ENCODE data around the gene LCN9. TPM values are rescaled to one million over a fixed set of nuclear protein-coding genes. Genes with fewer than 3 reads are reported as not detected.
"Not testable (repeated sequence)": the region's sequence is repeated elsewhere in the genome, so short reads cannot be mapped to it uniquely, and the experiment has no call there.

LCN9 gene, protein sequence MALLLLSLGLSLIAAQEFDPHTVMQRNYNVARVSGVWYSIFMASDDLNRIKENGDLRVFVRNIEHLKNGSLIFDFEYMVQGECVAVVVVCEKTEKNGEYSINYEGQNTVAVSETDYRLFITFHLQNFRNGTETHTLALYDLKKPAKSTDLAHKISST
- total RNA-seq (2014; rRNA removed; shearing (Covaris generic)) = not detected in 2 replicates

DNA sequence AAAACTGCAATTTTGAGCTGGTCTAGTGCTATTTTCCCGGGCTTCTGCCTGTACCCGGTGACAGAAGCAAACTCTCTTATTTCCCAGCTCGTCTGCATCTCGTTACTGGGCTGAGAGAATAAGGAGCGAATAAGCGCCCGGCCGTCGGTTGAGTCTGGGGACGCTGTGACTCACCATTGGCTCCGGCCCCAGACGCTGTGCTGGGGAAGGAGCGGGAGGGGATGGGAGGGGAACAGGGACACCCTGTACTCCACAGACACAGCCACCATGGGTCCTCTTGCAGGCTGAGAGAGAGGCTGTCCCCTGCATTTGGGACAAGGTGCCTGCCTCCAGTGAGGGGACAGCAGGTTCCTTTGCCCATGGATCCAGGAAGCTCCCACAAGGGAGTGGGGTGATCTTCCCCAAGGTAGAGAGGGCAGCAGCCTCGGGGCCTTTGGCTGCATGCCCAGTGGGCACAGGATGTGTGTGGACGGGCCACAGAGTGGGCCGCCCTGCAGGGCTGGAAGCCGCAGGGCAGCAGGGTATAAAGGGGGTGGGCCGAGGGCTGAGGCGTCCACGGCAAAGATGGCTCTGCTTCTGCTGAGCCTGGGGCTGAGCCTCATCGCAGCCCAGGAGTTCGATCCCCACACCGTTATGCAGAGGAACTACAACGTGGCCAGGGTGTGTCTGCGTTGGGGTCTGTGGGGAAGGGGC is at the start of gene LCN9:
Gene LCN9 (plus strand): TSS at position 552 of the 693 bp plus-strand sequence. CDS start 13 bp downstream, at position 565.
- peak; percentile 38 for DNase-seq (ENCODE audit: low spot score)

DNA sequence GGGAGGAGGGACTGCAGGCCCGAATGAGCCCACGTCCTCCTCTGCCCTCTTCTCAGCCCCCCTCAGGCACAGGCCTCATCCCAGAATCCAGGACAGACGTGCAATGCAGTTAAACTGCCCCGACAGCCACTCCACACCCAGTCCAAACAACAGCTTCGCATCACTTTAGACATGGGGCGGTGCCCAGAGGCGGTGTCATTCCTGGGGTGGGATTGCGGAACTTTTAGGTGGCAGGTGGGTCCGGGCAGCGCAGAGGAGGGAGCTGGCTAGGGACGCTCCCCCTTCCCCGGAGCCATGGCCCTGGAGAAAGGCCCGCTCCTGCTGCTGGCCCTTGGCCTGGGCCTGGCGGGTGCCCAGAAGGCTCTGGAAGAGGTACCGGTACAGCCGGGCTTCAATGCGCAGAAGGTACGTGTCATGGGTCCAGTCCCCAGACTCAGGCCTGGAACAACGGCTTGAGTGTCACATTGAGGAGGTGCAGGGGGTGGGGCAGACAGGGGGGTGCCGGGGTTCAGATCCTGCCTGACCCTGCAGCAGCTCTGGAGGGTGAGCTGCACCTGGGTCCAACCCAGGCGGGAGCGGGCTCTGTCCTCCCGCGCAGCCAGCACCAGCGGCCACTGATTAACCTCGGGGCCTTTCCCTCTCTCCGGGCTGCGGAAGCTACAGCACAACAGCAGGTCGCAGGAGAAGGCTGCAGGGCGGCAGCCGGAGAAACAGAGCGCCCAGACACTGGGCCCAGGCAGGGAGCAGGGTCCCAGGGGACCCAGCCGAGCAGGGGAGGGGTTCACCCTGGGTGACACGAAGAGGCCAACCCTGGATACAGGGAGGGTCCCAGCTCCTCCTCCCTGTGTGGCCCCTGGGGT is 48.9 kb upstream of the LCN9 start:
- no peak for DNase-seq (ENCODE audit: low spot score)

DNA sequence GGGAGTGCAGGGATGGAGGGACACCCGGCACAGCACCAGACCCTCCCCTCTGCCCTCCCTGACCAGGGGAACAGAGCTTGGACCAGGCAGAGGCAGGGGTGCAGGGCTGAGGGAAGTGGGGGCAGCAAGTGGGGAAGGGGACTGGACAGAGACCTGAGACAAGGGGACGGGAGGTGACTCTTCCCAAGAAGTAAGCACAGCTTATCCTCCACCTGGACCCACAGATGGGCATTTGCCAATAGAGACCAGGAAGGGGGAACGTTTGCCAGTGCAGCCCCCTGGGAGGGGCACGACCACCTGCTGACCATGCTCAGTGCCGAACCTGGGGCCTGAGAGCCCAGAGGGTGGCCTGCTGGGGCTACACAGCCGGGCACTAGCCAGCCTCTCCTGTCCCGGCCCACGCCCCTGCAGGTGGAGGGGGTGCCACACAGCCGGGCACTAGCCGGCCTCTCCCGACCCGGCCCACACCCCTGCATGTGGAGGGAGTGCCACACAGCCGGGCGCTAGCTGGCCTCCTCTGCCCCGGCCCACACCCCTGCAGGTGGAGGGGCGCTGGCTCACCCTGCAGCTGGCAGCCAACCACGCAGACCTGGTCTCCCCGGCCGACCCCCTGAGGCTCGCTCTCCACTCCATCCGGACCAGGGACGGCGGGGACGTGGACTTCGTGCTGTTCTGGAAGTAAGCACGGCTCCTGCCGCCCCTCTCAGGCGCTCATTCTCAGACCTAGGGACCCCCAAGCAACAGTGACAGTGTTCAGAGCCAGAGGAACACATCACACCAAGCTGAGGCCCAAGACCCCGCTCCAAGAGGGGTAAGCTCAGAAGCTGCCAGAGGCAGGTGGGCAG is 48.1 kb upstream of the LCN9 start:
- DNase-seq (ENCODE audit: low spot score) = no peak

DNA sequence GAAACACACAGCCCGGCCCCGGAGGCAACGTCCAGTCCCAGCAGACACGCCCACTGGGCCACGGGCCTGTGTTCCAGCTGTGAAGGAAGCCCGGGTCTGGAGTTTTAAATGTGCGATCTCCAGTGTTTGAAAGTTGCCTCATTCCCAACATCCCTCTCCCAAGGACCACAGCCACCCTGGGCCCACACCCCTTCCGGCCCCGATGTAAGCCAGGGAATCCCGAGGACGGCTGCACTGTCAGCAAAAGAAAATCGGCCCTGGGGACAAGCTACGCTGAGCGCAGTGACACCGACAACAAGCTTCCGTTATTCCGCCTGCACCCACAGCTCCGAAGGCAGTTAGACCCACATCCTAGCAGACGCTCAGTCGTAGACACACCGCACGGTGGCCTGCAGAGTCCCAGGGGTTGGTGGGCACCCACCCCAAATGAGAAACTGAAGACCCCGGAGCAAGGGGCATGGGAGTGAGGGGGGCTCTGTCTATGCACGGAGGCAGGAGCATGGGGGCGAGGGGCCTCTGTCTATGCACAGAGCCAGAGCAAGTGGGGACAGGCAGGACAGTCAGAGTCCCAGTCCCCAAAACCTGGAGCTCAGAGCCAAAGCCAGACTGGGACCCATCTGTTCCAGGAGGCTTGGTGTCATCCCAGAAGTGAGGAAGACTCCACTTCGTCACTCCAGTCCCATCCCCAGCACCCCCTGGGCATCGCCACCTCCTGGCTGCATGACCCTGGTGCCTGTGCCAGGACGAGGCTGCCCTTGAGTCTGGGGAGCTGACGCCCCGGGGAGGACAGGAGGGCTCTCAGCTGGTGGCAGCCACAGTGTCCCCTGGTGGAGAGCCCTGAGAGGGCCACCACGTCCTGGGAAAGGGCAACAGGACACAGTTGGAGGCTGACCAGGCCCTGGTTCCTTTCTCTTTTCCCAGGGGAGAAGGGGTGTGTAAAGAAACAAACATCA is 47.2 kb upstream of the LCN9 start:
- no peak for DNase-seq (ENCODE audit: low spot score)

DNA sequence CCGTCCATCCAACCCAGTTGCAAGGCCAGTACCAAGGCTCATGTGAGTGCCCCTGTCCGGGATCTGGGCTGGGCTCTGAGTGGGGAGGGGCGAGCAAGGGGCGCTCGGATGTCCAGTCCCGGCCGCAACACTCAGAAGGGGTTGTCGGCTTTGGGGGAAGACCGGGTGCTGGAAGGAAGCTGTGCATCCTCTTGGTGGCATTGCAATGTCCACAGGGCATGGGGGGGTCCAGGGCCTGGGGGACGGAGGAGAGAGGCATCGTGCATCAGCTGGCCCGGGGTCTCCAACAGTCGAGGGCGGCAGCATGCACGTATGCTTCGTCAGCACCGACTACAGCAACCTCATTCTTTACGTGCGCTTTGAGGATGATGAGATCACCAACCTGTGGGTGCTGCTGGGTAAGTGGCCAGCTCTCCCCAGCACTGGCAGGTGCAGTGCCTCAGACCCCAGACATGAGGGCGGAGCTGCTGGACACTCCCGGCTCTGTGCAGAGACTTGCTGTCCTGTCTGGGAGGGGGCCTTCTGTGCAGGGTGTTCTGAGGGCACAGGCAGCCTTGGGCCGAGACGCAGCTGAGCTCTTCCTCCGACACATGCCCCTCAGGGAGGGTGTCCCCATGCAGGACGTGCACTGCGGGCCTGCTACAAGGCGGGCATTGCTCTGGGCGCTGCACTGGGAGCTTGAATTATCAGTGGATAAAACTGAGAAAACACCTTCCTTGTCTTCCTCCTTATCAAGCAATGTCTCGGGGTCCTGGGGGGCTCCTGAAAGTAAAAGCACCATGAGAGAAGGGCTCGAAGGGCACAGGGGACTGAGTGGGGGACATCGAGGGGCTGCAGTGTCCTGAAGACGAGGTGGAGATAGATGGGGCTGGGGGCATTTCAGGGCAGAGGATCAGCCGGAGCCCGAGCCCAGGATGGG is 46.2 kb upstream of the LCN9 start:
- no peak for DNase-seq (ENCODE audit: low spot score)

DNA sequence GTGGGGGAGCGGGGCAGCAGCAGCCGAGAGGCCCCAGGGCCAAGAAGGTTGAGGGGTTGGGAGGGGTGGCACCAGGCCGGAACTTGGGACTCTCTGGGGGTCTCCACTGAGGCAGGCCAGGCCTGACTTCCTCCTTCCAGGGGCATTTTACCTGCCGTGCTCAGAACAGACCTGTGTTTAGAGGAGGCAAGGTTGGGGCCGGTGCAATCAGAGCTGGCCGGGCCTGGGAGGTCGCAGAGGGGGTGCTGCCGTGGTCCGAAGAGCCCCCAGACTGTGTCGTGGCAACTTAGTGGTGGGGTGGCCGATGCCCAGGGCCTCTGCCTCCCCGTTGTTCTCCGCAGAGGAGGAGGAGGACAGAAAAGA is 45.6 kb upstream of the LCN9 start:
- no peak for DNase-seq (ENCODE audit: low spot score)

DNA sequence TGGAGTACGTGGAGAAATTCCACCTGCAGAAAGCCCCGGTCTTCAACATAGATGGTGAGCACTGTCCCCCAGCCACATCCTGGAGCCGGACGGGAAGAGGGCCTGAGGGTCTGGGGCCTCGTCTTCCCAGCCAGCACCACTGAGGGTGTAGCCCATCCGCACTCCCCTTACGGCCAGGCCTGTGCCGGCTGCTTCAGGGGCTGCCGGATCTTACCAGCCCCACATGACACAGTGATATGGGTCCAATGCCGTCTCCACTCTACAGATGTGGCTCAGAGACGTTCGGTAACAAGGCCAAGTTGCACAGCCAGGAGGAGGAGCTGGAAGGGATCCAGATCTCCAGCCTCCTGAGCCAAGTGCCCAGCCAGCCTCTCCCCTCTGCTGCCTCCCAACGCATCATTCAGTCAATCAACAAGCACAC is 45.1 kb upstream of the LCN9 start:
- DNase-seq (ENCODE audit: low spot score) = no peak

DNA sequence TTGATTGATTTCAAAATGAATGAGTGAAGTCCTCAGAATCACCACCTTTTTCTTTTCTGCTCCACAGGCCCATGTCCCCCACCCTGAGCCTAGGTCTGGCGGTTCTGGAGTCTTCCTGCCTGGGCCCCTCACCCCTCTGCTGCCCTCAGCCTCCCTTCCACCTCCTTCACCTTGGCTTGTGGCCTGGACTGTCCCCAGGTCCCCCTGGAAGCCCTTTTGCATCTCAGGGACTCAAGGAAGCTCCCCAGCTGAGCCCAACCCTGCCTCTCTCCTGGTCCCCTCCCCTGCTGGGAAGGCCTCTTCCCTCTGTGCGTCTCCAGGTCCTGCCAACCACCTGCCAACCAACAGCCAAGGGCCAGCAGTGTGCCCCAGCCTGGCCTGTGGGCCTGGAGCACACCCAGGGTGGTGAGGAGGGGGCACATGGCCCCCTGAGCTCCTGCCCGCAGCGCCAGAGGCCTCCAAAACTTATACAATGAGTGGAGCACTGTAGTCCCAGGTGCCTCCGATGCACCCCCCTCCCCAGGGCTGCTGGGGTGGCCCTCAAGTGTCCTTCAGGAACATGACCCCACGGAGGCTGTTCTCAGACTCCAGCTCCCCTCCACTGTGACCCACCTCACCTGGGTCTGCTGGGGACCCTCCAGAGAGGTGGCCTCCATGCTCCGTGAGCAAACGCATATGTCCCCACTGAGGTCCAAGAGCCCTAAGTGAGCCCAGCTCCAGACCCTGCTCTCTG is 44.1 kb upstream of the LCN9 start:
- no peak for DNase-seq (ENCODE audit: low spot score)

DNA sequence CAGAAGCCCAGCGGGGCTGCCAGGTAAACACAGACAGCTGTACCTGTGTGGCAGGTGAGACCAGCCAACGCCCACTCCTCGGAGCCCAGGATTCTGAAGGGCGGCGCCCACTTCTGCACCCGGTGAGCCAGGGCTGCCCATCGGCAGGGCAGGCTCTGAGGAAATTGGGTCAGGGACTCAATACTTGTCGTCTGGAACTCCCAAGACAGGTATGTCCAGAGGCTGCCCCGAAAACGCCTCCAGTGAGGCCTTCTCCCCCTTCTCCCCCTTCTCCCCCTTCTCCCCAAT is 43.6 kb upstream of the LCN9 start:
- no peak for DNase-seq (ENCODE audit: low spot score)

DNA sequence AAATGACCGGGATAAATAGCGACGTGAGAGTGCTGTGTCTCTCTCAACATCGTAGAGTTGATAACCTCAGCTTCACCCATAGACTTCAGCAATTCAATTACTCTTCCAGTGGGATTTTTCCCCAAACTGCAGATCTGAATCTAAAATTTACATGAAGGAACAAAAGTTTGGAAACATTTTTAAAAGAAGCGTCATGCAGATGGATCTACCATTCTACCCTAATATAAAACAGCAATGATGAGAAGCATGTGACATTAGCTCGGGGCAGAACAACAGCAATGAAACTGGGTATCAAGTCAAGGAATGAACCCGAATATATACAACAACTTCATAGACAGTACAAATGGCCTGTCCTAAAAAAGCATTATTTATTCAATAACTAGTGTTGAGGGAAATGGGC is 42.6 kb upstream of the LCN9 start:
- no peak for DNase-seq (ENCODE audit: low spot score)

DNA sequence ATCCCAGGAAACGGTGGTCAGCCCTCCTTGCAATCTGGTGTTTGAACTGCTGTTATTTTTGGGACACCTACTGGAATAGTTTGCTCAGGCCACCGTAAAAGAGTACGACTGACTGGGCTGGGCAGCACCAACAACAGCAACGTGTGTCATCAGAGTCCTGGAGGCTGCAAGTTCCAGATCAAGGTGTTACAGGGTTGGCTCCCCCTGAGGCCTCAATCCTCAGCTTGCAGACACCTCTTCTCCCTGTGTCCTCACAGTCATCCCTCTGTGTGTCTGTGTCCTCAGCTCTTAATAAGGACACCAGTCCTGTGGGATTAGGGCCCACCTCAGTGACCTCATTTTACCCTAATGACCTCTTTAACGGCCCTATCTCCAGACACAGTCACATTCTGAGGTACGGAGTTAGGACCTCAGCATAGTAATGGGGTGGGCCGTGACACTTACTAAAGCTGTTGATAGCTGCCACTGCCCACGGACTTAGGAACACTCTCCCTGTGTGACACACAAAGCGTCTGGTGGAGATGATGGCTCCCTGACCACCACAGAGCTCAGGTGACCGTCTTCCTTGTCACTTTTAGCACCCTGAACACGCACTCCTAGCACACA is 40.6 kb upstream of the LCN9 start:
- DNase-seq (ENCODE audit: low spot score) = no peak

DNA sequence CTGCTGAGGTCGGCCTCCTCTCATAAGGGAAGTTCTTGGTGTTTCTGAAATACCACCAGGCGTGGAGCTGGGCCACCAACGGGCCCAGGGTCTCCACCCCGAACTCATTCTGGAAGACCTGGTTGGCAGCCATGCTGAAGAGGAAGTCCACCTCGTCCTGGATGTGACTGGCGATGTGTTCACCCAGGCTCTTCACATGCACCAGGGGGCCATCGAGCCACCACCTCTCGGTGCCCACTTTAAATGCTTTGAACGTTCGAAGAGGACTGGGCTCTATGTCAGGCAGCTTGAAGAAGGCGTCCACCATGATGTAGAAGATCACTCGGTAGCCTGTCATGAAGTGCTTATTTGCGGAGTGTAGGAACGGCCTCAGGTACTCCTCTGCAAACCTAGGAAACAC is 38.8 kb upstream of the LCN9 start:
- DNase-seq (ENCODE audit: low spot score) = no peak

DNA sequence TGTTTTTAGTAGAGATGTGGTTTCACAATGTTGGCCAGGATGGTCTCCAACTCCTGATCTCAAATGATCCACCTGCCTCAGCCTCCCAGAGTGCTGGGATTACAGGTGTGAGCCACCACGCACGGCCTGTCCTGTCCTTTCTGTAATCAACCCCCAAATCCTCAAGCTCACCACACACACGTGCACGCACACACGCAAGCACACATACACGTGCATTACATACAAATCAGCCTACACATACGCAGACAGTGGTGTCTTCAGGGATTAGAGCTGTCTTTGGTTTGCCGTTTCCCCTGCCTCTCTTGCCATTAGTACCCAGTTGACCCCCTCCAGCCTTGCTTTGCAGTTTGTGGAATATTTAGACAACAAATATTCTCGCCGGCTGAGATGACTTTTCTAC is 30.3 kb upstream of the LCN9 start:
- DNase-seq (ENCODE audit: low spot score) = no peak

DNA sequence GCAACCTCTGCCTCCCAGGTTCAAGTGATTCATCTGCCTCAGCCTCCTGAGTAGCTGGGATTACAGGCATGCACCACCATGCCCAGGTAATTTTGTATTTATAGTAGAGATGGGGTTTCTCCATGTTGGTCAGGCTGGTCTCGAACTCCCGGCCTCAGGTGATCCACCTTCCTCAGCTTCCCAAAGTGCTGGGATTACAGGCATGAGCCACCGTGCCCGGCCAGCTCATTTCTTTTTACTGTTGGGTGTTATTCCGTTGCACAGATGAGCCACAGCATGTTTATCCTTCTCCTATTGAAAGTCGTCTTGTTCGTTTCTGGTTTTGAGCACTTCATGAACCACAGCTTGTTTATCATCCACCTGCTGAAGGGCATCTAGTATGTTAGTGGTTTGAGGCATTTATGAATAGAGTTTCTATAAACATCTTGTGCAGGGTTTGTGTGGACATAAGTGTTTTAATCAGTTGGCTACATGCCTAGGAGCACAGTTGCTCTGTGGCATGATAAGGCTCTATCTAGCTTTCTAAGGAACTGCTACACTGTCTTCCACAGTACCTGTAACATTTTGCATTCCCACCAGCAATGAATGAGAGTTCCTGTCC is 26.1 kb upstream of the LCN9 start:
- not testable (repeated sequence) for DNase-seq (ENCODE audit: low spot score)

DNA sequence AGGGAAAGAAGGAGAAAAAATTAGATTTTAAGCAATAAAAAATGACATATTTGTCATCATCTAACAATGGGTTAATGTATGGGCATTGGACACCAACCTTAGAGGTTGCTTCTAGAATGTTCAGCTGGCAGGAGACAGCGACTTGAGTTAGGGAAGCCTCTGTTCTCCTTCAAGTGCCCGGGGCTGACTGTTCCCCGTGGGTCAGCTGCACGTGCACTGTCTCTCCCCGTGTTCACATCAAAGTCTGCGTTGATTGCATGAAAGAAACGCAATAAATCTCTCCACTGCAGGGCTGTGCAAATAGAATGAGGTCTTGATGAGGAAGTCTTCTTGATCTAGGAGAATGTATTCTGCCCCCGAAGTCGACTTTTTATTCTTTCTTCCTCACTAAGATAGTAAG is 23.9 kb upstream of the LCN9 start, which contains the start of gene GLT6D1:
Gene GLT6D1 (minus strand): TSS at position 345 of the 400 bp plus-strand sequence. CDS start 353 bp downstream, outside the sequence.
- no peak for DNase-seq (ENCODE audit: low spot score)

DNA sequence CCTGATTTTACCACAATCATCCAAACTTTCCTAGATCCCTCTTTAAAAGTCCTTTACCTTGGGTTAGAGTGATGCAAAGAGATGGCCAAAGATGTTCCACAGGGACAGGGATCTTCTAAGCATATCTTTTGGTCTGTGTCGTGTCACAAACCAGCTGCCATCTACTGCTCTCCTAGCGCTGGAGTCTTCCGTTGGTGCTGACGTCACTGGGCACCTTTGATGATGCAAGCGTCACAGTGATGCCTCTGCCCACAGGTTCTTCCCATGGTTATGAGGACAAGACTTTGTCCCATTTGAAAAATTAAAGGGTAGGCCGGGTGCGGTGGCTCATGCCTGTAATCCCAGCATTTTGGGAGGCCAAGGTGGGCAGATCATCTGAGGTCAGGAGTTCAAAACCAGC is 22.1 kb upstream of the LCN9 start:
- DNase-seq (ENCODE audit: low spot score) = no peak

DNA sequence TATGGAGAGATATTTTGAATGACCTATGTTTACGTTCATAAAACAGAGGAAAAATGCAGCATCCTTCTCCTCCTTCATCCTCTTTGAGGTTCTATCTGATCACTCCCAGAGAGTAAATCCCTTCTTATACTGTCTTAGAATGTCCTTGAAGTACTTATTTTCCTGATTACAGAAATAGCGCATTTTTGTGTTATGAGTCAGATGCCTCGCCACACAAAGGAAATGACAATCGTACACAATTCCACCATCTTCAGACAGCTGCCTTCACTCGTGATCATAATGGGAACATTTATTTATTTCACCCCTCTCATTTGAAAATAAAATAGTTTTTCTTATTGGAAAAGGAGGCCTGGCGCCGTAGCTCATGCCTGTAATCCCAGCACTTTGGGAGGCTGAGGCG is 21.4 kb upstream of the LCN9 start:
- DNase-seq (ENCODE audit: low spot score) = peak; percentile 86

DNA sequence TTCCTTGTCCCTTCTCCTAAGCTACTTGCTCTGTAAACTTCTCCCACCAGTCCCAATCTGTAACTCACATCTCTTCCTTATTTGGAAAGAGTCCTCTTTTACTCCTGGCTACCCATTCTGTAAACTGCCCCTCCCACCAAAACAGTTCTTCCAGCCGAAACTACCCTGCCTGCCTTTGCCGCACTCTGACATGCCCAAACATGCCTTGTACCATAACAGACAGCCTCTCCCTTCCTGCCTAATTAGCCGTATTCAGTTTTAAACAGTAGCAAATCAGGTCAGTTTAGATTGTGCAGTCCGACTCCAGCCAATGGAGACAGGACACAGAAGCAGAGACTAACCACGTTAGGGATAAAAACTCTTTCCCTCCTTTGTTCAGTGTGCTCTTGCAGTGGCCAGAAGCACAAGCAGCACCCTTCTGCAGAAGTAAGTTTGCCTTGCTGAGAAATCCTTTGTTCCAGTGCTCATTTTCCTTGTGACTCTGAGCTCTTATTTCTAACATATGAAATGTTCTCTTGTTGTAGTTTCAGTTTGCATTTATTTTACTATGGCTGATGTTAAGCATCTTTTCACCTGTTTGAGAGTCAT is 18.4 kb upstream of the LCN9 start:
- DNase-seq (ENCODE audit: low spot score) = peak; percentile 32
